WI38 (cell line): ENCODE measurements around the gene LHPP.

ENCODE experiments used
- H3K4me3 ChIP-seq: 2 replicates; pipeline ENCODE4 v1.5.1; 2011; ENCODE audit warnings: low read depth, mild to moderate bottlenecking, control low read depth, low read length
- TF ChIP-seq, protein P1 (sequence below): IDR thresholded peaks from 2 replicates; pipeline ENCODE4 v1.5.1; 2012; ENCODE audit warnings: low read depth, mild to moderate bottlenecking, control low read depth, low read length

LHPP gene

DNA sequence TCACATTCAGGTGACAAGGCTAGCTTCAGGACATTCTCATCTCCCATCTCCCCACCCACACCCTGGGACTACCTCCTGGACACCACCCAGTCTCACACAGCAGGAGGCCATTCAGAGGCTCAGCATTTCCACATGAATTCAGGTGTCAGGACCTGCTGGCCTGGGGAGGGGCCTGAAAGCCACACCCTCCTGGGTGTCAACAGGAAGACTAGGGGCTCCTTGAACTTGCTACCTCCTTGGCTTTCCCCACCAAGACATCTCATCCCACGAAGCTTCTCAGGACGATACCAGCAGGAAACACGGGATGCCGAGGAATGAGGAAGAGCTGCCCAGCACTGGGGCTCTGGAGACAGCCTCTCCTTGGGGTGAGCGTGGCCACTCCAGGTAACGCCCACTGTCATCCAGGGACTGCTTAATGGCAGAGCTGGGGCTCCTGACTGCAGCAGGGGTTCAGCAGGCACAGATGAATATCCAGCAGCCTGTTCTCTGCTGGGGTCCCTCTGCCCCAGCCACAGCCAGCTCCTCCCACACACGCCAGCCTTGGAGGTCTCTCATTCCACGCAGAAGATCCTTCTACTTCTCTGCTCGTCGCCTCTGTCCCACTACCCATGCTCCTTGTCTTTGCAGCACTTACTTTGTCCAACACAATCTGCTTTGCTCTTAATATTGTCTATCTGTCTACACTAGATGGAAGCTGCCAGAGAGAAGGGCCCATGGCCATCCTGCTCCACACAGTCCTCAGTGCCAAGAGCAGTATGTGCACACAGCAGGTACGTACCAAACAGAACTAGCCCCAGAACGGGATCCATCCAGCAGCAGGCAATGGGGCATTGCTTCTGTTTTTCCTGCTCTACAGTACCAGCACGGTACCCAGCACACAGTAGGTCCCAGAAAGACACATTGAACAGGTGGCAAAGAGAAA, 193.8 kb downstream of the LHPP start:
- TF ChIP-seq, protein P1, sequence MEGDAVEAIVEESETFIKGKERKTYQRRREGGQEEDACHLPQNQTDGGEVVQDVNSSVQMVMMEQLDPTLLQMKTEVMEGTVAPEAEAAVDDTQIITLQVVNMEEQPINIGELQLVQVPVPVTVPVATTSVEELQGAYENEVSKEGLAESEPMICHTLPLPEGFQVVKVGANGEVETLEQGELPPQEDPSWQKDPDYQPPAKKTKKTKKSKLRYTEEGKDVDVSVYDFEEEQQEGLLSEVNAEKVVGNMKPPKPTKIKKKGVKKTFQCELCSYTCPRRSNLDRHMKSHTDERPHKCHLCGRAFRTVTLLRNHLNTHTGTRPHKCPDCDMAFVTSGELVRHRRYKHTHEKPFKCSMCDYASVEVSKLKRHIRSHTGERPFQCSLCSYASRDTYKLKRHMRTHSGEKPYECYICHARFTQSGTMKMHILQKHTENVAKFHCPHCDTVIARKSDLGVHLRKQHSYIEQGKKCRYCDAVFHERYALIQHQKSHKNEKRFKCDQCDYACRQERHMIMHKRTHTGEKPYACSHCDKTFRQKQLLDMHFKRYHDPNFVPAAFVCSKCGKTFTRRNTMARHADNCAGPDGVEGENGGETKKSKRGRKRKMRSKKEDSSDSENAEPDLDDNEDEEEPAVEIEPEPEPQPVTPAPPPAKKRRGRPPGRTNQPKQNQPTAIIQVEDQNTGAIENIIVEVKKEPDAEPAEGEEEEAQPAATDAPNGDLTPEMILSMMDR = no peak
- no peak overlapping the region for H3K4me3 ChIP-seq

- TF ChIP-seq, protein P1 = no peak
Observed at GRCh38 chr10:124656113-124656490, 194.5 kb downstream of the LHPP start.

DNA sequence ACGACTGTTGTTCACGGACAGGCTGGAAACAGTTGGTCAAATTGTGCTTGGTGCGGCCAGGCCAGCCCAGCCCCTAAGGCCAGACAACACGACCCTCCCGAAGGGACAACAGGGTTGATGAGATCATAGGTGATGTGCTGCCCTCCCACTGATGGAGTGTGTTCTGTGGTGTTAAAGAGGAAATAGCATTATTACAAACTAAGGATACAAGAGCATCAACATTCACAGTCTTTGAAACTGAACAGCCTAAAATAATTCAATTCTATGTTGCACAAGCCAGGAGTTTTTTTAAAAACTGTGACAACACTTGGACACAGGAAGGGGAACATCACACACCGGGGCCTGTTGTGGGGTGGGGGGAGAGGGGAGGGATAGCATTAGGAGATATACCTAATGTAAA, 194.9 kb downstream of the LHPP start:
- TF ChIP-seq, protein P1 = no peak
- H3K4me3 ChIP-seq = no peak overlapping the region

More at GRCh38 chr10:124656113-124656490, 194.5 kb downstream of the LHPP start:
- no peak overlapping the region for H3K4me3 ChIP-seq

DNA sequence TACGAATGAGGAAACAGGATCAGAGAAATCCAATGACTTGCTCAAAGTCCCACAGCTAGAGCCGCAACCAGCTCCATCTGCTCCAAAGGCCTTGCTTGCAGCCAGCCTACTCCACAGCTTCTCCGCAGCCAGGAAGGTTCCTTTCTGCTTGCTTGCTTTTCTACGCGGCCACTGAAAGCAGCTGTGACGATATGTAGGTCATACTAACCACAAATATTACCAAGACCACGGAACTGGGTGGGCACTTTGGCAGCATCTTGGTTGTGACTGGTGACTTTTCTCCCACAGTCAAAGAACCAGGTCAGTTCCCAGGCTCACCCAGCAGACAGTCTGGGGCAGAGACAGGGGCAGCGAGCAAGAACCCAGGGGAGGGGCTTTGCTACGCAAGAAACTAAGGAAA, 196.2 kb downstream of the LHPP start:
- H3K4me3 ChIP-seq = no peak overlapping the region
- TF ChIP-seq, protein P1 = no peak

- TF ChIP-seq, protein P1 = no peak
- H3K4me3 ChIP-seq = no peak overlapping the region
Observed at GRCh38 chr10:124658591-124659242, 197.1 kb downstream of the LHPP start.

DNA sequence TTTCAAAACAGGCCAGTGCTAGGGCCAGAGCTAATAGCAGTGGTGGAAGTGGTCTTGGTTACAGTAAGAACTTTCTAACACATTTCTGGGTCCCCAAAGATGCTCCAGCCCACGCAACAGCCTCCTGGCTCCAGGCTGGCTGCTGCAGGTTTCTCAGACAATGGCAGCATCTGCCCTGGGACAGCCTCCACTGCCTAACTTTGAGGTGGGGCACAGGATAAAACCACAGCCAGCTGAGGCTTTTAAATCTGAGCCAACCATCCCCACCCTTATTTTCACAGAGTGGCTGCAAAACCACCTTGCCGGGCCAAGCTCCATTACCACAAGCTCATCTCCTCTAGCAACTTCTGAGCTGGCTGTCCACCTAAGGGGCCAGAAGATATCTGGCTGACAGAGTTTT, 197.8 kb downstream of the LHPP start:
- TF ChIP-seq, protein P1 = no peak
- no peak overlapping the region for H3K4me3 ChIP-seq

DNA sequence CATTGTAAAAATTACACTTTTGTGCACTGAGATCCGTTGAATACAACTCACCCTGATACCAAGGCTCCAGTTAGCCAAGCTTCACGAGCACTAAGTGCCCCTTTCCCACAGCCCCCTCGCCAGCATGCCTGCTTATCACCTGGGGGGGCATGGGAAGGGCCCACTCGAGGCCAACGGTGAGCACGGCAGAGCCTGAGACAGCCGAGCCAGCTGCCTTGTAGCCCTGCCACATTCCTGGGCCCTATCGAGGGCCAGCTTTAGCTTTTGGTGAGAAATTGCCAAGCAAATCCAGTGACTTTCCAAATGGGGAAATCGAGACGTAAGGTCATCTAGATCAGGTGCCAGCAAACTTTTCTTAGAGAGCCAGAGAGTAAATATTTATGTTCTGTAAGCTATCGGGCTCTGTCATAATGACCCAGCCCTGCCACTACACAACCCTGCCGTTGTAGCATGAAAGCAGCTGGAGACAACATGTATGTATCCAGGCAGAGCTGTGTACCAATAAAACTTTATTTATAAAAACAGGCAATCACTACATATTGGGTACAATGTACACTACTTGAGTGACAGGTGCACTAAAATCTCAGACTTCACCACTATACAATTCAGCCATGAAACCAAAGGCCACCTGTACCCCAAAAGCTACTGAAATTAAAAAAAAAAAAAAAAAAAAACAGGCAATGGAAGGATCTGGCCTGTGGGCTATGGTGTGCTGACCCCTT, 198.9 kb downstream of the LHPP start:
- TF ChIP-seq, protein P1 = no peak
- H3K4me3 ChIP-seq = no peak overlapping the region
